22Rv1 (cell line): Measurements from ENCODE around the gene NEK8.
A peak's percentile ranks its signal among the peaks of the same experiment; 100 is the strongest.
"Not testable (repeated sequence)": the region's sequence is repeated elsewhere in the genome, so short reads cannot be mapped to it uniquely, and the experiment has no call there.

Source experiments
- H3K27ac ChIP-seq: fragments of 450-650 bp; 2 replicates; pipeline ENCODE4 v1.5.1; 2017
- ZFX ChIP-seq: fragments of 450-650 bp; IDR thresholded peaks from 2 replicates; pipeline ENCODE4 v1.6.1; 2017; ENCODE audit warnings: antibody characterized with exemption, borderline replicate concordance
- TF ChIP-seq, protein P1 (sequence below): fragments of 450-650 bp; IDR thresholded peaks from 2 replicates; pipeline ENCODE4 v1.5.1; 2017; ENCODE audit warnings: mild to moderate bottlenecking

The NEK8 gene

DNA sequence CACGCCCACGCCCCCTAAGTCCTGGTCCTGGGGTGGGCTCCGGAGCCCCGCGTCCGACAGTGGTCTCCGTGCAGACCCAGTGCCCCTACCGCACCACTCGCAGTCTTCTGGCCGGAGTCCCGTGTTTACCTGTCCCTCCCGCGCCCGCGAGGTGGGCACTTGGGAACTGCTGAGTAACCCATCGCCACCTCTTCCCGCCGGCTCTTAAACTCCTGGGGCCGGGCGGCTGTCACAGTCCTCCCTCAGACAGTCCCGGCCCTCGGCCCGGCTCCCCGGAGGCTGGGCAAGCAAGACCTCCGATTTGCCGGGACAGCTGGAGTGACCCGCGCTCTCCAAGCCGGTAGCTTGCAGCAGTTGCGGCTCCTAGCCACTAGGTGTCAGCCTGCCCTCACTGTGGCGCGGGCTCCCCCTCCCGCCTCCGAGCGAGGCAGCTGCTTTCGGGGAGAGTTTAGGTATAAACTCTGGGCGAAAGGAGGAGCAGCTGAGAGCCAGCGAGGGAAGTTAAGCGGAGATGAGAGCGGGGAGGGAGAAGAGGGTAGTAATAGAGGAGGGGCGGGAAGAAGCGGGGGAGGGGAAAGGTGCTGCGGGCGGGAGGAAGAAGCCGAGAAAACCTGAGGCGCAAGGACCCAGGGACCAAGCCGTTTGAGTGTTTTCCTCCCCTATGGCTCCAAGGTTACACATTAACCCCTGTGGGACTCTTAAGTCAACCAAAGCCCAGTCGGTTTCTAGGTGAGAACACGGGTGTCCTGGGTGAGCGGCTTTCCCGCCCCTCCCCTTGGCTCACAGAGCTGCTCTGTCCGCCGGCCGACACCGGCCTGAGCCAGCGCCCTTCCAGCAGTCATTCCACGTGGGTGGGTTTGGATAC, 1.7 kb upstream of the NEK8 start:
- H3K27ac ChIP-seq = peak overlapping the region; percentile 99
- TF ChIP-seq ZFX = no peak
- TF ChIP-seq, protein P1, sequence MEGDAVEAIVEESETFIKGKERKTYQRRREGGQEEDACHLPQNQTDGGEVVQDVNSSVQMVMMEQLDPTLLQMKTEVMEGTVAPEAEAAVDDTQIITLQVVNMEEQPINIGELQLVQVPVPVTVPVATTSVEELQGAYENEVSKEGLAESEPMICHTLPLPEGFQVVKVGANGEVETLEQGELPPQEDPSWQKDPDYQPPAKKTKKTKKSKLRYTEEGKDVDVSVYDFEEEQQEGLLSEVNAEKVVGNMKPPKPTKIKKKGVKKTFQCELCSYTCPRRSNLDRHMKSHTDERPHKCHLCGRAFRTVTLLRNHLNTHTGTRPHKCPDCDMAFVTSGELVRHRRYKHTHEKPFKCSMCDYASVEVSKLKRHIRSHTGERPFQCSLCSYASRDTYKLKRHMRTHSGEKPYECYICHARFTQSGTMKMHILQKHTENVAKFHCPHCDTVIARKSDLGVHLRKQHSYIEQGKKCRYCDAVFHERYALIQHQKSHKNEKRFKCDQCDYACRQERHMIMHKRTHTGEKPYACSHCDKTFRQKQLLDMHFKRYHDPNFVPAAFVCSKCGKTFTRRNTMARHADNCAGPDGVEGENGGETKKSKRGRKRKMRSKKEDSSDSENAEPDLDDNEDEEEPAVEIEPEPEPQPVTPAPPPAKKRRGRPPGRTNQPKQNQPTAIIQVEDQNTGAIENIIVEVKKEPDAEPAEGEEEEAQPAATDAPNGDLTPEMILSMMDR = peak; percentile 98

DNA sequence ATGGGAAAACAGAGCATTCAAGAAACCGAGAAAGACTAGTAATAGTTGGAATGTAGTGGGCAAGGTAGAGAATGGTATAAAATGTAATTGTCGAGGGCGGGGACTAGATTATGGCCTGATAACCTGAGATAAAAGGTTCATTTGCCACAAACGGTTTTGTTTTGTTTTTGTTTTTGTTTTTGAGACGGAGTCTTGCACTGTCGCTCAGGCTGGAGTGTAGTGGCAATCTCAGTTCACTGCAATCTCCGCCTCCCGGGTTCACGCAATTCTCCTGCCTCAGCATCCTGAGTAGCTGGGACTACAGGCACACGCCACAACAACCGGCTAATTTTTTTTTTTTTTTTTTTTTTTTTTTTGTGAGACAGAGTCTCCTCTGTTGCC, 1.4 kb downstream of the NEK8 start:
- peak overlapping the region; percentile 99 for H3K27ac ChIP-seq
- TF ChIP-seq, protein P1 = no peak
- TF ChIP-seq ZFX = no peak

DNA sequence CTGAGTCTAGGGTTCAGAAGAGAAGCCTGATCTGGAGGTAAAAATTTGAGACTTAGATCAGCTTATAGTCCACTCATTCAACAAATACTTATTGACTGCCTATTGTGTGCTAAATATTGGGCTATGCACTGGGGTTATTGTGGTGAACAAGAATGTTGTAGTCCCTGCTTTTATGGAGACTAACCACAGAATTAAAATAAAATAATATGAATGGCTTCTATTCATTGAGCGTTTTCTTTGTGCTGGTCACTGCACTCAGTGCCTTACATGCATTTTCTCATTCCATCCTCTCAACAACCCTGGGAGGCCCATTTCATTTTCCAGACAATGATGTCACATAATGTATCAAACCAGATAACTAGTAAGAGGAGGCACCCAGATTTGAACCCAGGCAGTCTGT, 4.8 kb downstream of the NEK8 start:
- no peak overlapping the region for H3K27ac ChIP-seq
- TF ChIP-seq ZFX = no peak
- TF ChIP-seq, protein P1 = no peak

DNA sequence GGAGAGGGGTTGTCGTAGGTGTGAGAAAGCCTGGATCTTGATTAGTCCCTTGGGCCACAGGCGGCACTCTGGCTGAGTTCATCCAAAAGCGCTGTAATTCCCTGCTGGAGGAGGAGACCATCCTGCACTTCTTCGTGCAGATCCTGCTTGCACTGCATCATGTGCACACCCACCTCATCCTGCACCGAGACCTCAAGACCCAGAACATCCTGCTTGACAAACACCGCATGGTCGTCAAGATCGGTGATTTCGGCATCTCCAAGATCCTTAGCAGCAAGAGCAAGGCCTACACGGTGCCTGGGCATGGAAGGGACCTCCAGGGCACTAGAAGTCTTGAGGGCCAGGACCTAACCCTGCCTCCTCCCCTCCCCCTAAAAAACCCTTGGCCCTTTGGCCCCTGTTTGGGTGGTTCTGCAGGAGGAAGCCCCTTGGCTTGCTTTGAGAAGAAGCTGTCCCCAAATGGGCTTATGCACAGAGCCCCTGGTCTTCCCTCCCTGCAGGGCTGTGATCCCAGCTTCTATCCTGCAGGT, 6.2 kb downstream of the NEK8 start:
- no peak overlapping the region for H3K27ac ChIP-seq

DNA sequence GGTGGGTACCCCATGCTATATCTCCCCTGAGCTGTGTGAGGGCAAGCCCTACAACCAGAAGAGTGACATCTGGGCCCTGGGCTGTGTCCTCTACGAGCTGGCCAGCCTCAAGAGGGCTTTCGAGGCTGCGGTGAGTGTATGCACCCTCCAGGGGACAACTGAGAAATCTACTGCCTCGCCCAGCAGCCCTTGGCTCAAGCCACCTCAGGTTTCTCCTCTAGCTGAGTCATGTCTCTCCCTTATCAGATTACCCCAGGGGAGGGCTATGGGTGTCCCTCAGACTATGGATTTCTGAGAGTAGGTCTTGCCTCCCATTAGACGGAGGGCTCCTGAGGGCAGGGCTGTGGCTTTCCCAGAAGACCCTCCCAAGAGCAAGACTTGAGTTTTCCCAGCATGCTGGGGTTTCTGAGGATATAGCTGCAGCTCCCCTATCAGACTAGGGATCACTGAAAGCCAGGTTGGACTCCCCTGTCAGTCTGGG, 6.7 kb downstream of the NEK8 start:
- TF ChIP-seq ZFX = no peak
- TF ChIP-seq, protein P1 = no peak
- H3K27ac ChIP-seq = no peak overlapping the region

More for the DNA sequence above, 6.2 kb downstream of the NEK8 start:
- TF ChIP-seq, protein P1 = no peak
- no peak for TF ChIP-seq ZFX

DNA sequence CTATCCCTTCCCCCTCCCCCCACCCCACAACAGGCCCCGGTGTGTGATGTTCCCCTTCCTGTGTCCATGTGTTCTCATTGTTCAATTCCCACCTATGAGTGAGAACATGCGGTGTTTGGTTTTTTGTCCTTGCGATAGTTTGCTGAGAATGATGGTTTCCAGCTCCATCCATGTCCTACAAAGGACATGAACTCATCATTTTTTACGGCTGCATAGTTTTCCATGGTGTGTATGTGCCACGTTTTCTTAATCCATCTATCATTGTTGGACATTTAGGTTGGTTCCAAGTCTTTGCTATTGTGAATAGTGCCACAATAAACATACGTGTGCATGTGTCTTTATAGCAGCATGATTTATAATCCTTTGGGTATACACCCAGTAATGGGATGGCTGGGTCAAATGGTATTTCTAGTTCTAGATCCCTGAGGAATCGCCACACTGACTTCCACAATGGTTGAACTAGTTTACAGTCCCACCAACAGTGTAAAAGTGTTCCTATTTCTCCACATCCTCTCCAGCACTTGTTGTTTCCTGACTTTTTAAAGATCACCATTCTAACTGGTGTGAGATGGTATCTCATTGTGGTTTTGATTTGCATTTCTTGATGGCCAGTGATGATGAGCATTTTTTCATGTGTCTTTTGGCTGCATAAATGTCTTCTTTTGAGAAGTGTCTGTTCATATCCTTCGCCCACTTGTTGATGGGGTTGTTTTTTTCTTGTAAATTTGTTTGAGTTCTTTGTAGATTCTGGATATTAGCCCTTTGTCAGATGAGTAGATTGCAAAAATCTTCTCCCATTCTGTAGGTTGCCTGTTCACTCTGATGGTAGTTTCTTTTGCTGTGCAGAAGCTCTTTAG, 7.6 kb downstream of the NEK8 start:
- not testable (repeated sequence) for H3K27ac ChIP-seq

DNA sequence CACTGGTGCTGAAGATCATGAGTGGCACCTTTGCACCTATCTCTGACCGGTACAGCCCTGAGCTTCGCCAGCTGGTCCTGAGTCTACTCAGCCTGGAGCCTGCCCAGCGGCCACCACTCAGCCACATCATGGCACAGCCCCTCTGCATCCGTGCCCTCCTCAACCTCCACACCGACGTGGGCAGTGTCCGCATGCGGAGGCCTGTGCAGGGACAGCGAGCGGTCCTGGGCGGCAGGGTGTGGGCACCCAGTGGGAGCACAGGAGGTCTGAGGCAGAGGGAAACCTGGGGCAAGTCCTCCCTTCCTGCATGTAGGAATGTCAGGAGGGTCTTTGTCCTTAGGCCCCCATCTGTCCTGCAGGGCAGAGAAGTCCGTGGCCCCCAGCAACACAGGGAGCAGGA, 8.7 kb downstream of the NEK8 start:
- no peak overlapping the region for H3K27ac ChIP-seq

More for the DNA sequence above, 8.7 kb downstream of the NEK8 start:
- TF ChIP-seq, protein P1 = no peak
- no peak for TF ChIP-seq ZFX
